K562 (cell line): ENCODE results near the gene FANCC. TPM values are rescaled to one million over a fixed set of nuclear protein-coding genes. Genes with fewer than 3 reads are reported as not detected.

Source experiments
- ATAC-seq: fragments of 200-7000 bp; cut with Tn5 transposase; 3 replicates; pipeline ENCODE4 v1.9.1; 2020; ENCODE audit warnings: moderate library complexity
- BruUV-seq: library from RNA; stranded (reverse); fragments of 400-500 nt; replicated peaks from 2 replicates; lab custom pipeline; 2021; lab: Mats Ljungman, UMichigan
- CTCF ChIA-PET: fragments of 300-600 bp; formaldehyde crosslinking; extraction: SDS; loops from one replicate; lab custom pipeline; 2021; ENCODE audit warnings: low intra/inter-chr PET ratio; lab: Yijun Ruan, JAX
- POLR2A ChIA-PET: fragments of 300-600, 350-650 bp; sonication (Branson Sonifier 250); formaldehyde crosslinking; extraction: SDS; loops from one replicate; lab custom pipeline; 2021; ENCODE audit warnings: antibody characterized with exemption, inconsistent platforms; lab: Yijun Ruan, JAX
- DNase-seq, 4 experiments: peaks; one replicate each; pipeline versions ENCODE4 v3.0.0 to v3.0.0-alpha.2; 2011 to 2018; ENCODE audit warnings: low spot score in 3 of 4, mixed read lengths in 3 of 4; ENCODE audit errors: extremely low read depth in 1 of 4
- FAIRE-seq: peaks from 2 replicates; lab custom pipeline; 2011; peaks lifted over from hg19 to GRCh38; lab: Jason Lieb, UNC
- H2AFZ ChIP-seq: 2 replicates; pipeline ENCODE4 v1.6.0; 2011; ENCODE audit warnings: low read depth, low read length, control low read depth, inconsistent platforms
- H3K27ac ChIP-seq: fragments of 200-600 bp; 3 replicates; pipeline ENCODE4 v1.8.0; 2011; ENCODE audit warnings: low read depth, mild to moderate bottlenecking, control low read depth, inconsistent platforms, low read length, moderate library complexity, mixed read lengths; ENCODE audit errors: extremely low read depth
- H3K27me3 ChIP-seq, 2 experiments: fragments of 300-600 bp in 1 of 2; 2 replicates in 1 of 2; 3 replicates in 1 of 2; pipeline versions ENCODE4 v1.6.0 to v1.8.0; 2011; ENCODE audit warnings: inconsistent platforms in 2 of 2, low read length in 2 of 2, mild to moderate bottlenecking in 1 of 2, mixed read lengths in 1 of 2, moderate library complexity in 1 of 2; ENCODE audit not compliant: control insufficient read depth in 2 of 2, insufficient read depth in 2 of 2
- H3K36me3 ChIP-seq: fragments of 300-600 bp; 3 replicates; pipeline ENCODE4 v1.8.0; 2011; ENCODE audit warnings: mild to moderate bottlenecking, low read length, inconsistent platforms; ENCODE audit not compliant: control insufficient read depth, insufficient read depth
- H3K4me1 ChIP-seq, 2 experiments: fragments of 200-600 bp in 1 of 2; replicated peaks in 1 of 2; 2 replicates in 1 of 2; 3 replicates in 1 of 2; pipeline versions ENCODE4 v1.5.1 to v1.8.0; 2011; ENCODE audit warnings: inconsistent platforms in 2 of 2, low read length in 2 of 2, mild to moderate bottlenecking in 1 of 2, mixed read lengths in 1 of 2, moderate library complexity in 1 of 2; ENCODE audit not compliant: control insufficient read depth in 2 of 2, insufficient read depth in 2 of 2
- H3K4me2 ChIP-seq: 2 replicates; pipeline ENCODE4 v1.6.1; 2011; ENCODE audit warnings: low read length, control low read depth, inconsistent platforms, mixed read lengths; ENCODE audit not compliant: insufficient read depth
- H3K4me3 ChIP-seq: fragments of 200-600 bp; sonication (generic), shearing (Covaris generic); 2 replicates; pipeline ENCODE4 v1.5.1; 2016; ENCODE audit warnings: control low read depth, inconsistent platforms
- H3K79me2 ChIP-seq: fragments of 200-600 bp; 3 replicates; pipeline ENCODE4 v1.8.0; 2011; ENCODE audit warnings: low read length, inconsistent platforms; ENCODE audit not compliant: control insufficient read depth, insufficient read depth
- H3K9ac ChIP-seq, 2 experiments: 2 replicates each; pipeline versions ENCODE4 v1.6.0 to v1.6.1; 2011; ENCODE audit warnings: low read depth in 2 of 2, low read length in 2 of 2, control low read depth in 1 of 2, inconsistent platforms in 1 of 2, mild to moderate bottlenecking in 1 of 2, mixed read lengths in 1 of 2; ENCODE audit not compliant: insufficient read depth in 1 of 2
- H3K9me1 ChIP-seq: one replicate; pipeline ENCODE4 v1.6.0; 2011; ENCODE audit warnings: inconsistent platforms, mild to moderate bottlenecking, low read length, moderate library complexity; ENCODE audit not compliant: control insufficient read depth, insufficient read depth
- H3K9me3 ChIP-seq: replicated peaks from 2 replicates; pipeline ENCODE4 v1.5.1; 2011; ENCODE audit warnings: low read depth, low read length, inconsistent platforms; ENCODE audit not compliant: control insufficient read depth, insufficient read depth
- H4K20me1 ChIP-seq: replicated peaks from 2 replicates; pipeline ENCODE4 v1.6.1; 2011; ENCODE audit warnings: low read length, inconsistent platforms, mixed read lengths; ENCODE audit not compliant: control insufficient read depth, insufficient read depth
- ATF7 ChIP-seq: fragments of 450-650 bp; IDR thresholded peaks from 2 replicates; pipeline ENCODE4 v1.7.1; 2014; ENCODE audit warnings: mild to moderate bottlenecking, moderate library complexity
- CREM ChIP-seq: IDR thresholded peaks from 2 replicates; pipeline ENCODE4 v1.6.1; 2014; ENCODE audit warnings: antibody characterized with exemption, low read depth
- JUN ChIP-seq, 2 experiments: sonication (generic) in 1 of 2; formaldehyde crosslinking in 1 of 2; IDR thresholded peaks; 2 replicates each; pipeline versions ENCODE4 v1.6.1 to v1.8.0; 2012 to 2022; ENCODE audit warnings: borderline replicate concordance in 2 of 2, mild to moderate bottlenecking in 2 of 2, improper control_type of control experiment in 1 of 2, low read depth in 1 of 2, low read length in 1 of 2, missing genetic modification reagents in 1 of 2
- NR2F6 ChIP-seq: fragments of 450-650 bp; formaldehyde crosslinking; IDR thresholded peaks from 2 replicates; pipeline ENCODE4 v1.4.0; 2020; ENCODE audit warnings: mild to moderate bottlenecking
- NR4A1 ChIP-seq, 2 experiments: fragments of 250-450 bp in 1 of 2; fragments of 450-650 bp in 1 of 2; sonication (Bioruptor Pico) in 1 of 2; IDR thresholded peaks; 2 replicates each; pipeline versions ENCODE4 v1.4.0 to v1.6.1; 2016 to 2020; ENCODE audit warnings: mild to moderate bottlenecking in 2 of 2, missing compliant biosample characterization in 1 of 2, missing genetic modification characterization in 1 of 2, moderate library complexity in 1 of 2
- RBM34 ChIP-seq: fragments of 200-400 bp; formaldehyde crosslinking; IDR thresholded peaks from 2 replicates; pipeline ENCODE4 v1.6.1; 2018; ENCODE audit warnings: low read length, borderline replicate concordance; ENCODE audit not compliant: insufficient read depth
- RBM39 ChIP-seq: fragments of 200-400 bp; formaldehyde crosslinking; optimal IDR thresholded peaks from 2 replicates; pipeline ENCODE3; 2018; ENCODE audit warnings: low read depth, low read length
- TAF7 ChIP-seq: fragments of 450-650 bp; IDR thresholded peaks from 2 replicates; pipeline ENCODE4 v1.6.1; 2016; ENCODE audit warnings: missing genetic modification characterization, missing compliant biosample characterization
- TEAD4 ChIP-seq, 2 experiments: sonication (generic) in 1 of 2; formaldehyde crosslinking in 1 of 2; IDR thresholded peaks; 2 replicates each; pipeline versions ENCODE4 v1.6.1 to v1.8.0; 2012 to 2022; ENCODE audit warnings: borderline replicate concordance in 1 of 2, inconsistent platforms in 1 of 2, low read length in 1 of 2, mild to moderate bottlenecking in 1 of 2, missing genetic modification reagents in 1 of 2
- XRCC4 ChIP-seq: IDR thresholded peaks from one replicate; pipeline ENCODE4 v1.6.1; 2011; ENCODE audit not compliant: insufficient read depth, insufficient read length; ENCODE audit errors: extremely low read depth
- ZNF143 ChIP-seq: sonication (generic); formaldehyde crosslinking; IDR thresholded peaks from 2 replicates; pipeline ENCODE4 v1.9.0; 2022; ENCODE audit warnings: mild to moderate bottlenecking, missing genetic modification reagents
- WGBS: fragments of 100-300 bp; shearing (Covaris generic); methylation state at CpG from one replicate; pipeline ENCODE4 v1.1.6; 2016; ENCODE audit warnings: low coverage, mixed read lengths; ENCODE audit not compliant: insufficient coverage; ENCODE audit errors: missing lambda C conversion rate; 5-methylcytosine and 5-hydroxymethylcytosine counted together
- in situ Hi-C: fragments of 300-500 bp; cut with MboI; formaldehyde crosslinking; loops from 4 replicates; pipeline ENCODE4 v1.15.0; 2018; ENCODE audit warnings: inconsistent platforms, mixed read lengths
- intact Hi-C: fragments of 100-400 bp; cut with micrococcal nuclease; formaldehyde crosslinking; loops from 2 replicates; pipeline ENCODE4 v1.14.2; 2022
- polyA plus RNA-seq, 8 experiments: library from polyadenylated mRNA; depleted of rRNA in 4 of 8; stranded (reverse) in 5 of 8; unstranded in 3 of 8; fragments of >200 nt; fragmentation: Nextera tagmentation in 2 of 8; fragmentation: Illumina TruSeq in 1 of 8; extraction: Ambion mirVana in 2 of 8; extraction: Trizol in 1 of 8; gene quantifications; 2 replicates each; pipeline versions ENCODE4 v1.2.1 to v1.2.3, GENCODE V29; 2011 to 2014; ENCODE audit warnings: inconsistent platforms in 1 of 8, missing spikeins in 1 of 8
- total RNA-seq, 7 experiments: library from RNA; depleted of rRNA in 6 of 7; stranded (reverse); fragments of >200 nt in 6 of 7; fragmentation: Illumina TruSeq in 2 of 7; extraction: Trizol in 2 of 7; gene quantifications; 2 replicates each; pipeline versions ENCODE4 v1.2.1 to v1.2.3, GENCODE V29; 2011 to 2021; ENCODE audit warnings: low replicate concordance in 1 of 7
- TF ChIP-seq, protein P1 (sequence below): sonication (generic); formaldehyde crosslinking; IDR thresholded peaks from 2 replicates; pipeline ENCODE4 v1.8.1; 2023; ENCODE audit warnings: mild to moderate bottlenecking, missing genetic modification reagents

Gene FANCC
- total and polyA plus RNA-seq, 9 of the 15 experiments (the other 6 are each of a cell fraction or from before 2014, with no cell fraction given), result 4.6 to 18.4 (median 14.2) TPM

DNA sequence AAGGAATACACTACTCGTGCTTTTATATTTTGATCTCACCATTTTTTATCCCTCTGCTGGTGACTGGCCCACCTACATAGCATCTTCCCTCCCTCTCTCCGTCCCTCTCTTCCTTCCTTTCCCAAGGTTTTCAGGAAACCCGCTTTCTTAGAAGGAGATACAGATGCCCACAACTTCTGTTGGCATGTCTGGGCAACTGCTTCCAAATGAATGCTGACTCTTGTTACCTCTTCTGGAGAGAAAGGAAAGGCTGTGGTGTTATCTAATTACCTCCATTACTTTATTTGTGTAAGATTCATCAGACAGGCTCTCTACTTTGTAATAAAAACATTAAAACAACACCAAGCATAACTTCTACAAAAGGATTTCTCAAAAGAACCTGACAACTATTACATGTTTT, 20.2 kb downstream of the FANCC start:
- Histone ChIP-seq H3K27me3 (no peaks in the 10 kb centered on the region), H3K9ac (no peak overlapping the region), H2AFZ (no peak overlapping the region), H3K27ac (no peak overlapping the region), H4K20me1 (no peaks in the 10 kb centered on the region), H3K4me1 (no peaks in the 10 kb centered on the region), H3K4me2 (no peak overlapping the region), H3K4me3 (no peak overlapping the region), H3K9me1 (no peaks in the 10 kb centered on the region), H3K79me2 (0 out of 3 replicates have a peak, but pooled peaks cover 4% of the 10 kb centered on the region), H3K9me3 (no peaks in the 10 kb centered on the region), H3K36me3 (no peaks in the 10 kb centered on the region)
- ATAC-seq (no peak), FAIRE-seq (no peak), DNase-seq (no peak)
- CTCF ChIA-PET, result no interaction called here
- no TSS peak for BruUV-seq
- TF ChIP-seq, protein P1, sequence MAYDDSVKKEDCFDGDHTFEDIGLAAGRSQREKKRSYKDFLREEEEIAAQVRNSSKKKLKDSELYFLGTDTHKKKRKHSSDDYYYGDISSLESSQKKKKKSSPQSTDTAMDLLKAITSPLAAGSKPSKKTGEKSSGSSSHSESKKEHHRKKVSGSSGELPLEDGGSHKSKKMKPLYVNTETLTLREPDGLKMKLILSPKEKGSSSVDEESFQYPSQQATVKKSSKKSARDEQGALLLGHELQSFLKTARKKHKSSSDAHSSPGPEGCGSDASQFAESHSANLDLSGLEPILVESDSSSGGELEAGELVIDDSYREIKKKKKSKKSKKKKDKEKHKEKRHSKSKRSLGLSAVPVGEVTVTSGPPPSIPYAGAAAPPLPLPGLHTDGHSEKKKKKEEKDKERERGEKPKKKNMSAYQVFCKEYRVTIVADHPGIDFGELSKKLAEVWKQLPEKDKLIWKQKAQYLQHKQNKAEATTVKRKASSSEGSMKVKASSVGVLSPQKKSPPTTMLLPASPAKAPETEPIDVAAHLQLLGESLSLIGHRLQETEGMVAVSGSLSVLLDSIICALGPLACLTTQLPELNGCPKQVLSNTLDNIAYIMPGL (CRISPR knock-in tag), result no peak
- TF ChIP-seq TEAD4 (IDR thresholded peaks at IDR 0.05; ENCODE audit: low read length) (no peak), TEAD4 (CRISPR knock-in tag; IDR thresholded peaks at IDR 0.05; ENCODE audit: borderline replicate concordance) (no peak), NR4A1 (CRISPR knock-in tag; IDR thresholded peaks at IDR 0.05) (no peak), NR4A1 (tag; IDR thresholded peaks at IDR 0.05) (no peak), JUN (IDR thresholded peaks at IDR 0.05; ENCODE audit: borderline replicate concordance, low read depth, low read length) (no peak), JUN (CRISPR knock-in tag; IDR thresholded peaks at IDR 0.05; ENCODE audit: borderline replicate concordance) (no peak), RBM39 (no peak), TAF7 (no peak), XRCC4 (no peak), ATF7 (no peak), RBM34 (no peak), NR2F6 (CRISPR knock-in tag) (no peak), CREM (no peak), ZNF143 (CRISPR knock-in tag) (no peak)
- intact Hi-C loops, result no loop called here
- POLR2A ChIA-PET, result no interaction called here
- in situ Hi-C loops, result no loop called here
- WGBS, result 63% methylated on average over 2 of the region's 3 CpGs
